Stimulated activated CD4-positive, alpha-beta T cell treated with anti-CD3 and anti-CD28 coated beads, Interleukin-4, amount 100 ng/mL, for 4 hours (primary cell): Measurements from ENCODE around the gene TTC14.

ENCODE experiments used
- DNase-seq, 2 experiments: peaks; one replicate each; pipeline ENCODE4 v3.0.0-alpha.2; 2020

TTC14 gene

DNA sequence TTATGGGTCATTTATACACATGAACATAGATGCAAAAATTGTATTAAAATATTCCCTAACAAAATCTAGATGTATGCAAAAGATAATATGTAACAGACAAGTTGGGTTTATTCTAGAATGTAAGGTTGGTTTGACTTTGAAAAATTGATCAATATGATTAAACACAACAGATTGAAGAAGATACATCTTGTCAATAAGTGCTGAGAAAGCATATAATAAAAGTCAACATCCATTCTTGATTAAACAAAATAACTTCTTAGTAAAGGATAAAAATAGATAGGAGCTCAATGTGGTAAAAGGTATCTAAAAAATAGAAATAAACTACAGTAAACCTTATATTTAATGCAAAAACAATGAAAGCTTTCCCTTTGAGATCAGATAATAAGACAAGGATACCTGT, 39.0 kb downstream of the TTC14 start:
- DNase-seq, result no peak

DNA sequence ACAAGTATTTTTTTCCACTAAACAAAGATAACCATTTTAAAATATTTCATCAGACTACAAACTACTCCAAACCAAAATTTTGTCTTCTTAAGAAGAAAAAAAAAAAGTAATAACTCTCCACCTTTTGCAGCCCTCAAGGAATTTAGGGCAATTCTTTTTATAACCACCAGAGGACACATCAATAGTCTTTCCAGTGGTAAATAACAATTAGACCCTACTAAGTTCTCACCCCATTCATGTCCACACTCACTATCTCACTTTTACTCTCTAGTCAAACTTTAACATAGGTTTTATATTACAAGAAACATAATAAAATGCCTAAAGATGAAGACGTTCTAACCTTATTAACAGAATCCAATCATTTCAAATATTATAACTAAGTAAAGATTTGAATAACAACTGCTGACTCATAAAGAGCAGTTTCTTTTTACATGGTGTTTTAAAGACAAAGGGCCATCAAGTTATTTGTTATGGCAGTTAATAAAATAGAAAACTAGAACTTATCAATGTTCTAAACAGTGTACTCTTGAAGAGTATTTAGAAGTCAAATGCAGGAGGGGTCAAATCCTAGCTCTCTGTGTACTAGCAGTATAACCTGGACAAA, 44.3 kb downstream of the TTC14 start:
- no peak for DNase-seq

DNA sequence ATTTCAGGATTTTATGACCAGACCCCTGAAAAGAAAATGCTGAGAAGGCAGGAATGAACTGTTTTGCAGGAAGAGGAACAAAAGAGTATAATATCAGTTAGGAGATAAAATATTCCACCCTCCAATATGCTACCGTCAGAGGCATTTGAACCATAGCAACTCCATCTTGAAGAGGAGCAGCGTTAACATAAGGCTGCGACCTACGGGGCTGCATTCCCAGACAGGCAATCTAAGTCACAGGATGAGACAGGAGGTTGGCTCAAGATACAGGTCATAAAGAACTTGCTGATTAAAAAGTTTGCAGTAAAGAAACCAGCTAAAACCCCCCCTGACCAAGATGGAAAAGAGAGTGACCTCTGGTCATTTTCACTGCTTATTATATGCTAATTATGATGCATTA, 54.4 kb downstream of the TTC14 start:
- DNase-seq, result no peak

DNA sequence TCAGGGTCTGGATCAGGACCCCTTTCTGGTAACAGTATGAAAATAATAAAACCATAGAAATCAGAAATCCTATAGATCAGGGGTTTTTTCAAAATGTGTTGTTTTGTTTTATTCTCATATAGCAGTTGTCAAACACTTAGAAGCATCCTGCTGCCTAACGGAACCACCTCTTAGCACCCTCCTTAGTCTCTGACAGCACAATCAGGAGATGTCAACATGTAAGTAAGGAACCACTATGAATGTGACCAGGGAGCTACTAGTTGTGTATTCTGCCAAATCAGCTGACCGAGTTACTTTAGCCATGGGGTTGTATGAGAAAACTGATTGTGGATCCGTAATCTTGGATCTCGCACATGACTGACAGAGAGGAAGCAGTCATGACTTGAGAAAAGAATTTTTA, 55.1 kb downstream of the TTC14 start:
- DNase-seq, result no peak
